Stimulated activated CD8-positive, alpha-beta memory T cell treated with anti-CD3 and anti-CD28 coated beads, Interleukin-4, amount 100 ng/mL, for 1 hour (primary cell): Measurements from ENCODE around the gene DBX1.
"Not testable (repeated sequence)": the region's sequence is repeated elsewhere in the genome, so short reads cannot be mapped to it uniquely, and the experiment has no call there.

ENCODE experiments used
- DNase-seq, 2 donors: peaks; one replicate each; pipeline ENCODE4 v3.0.0-alpha.2; 2020; ENCODE audit warnings: low read depth in 2 of 2, low spot score in 1 of 2

DBX1 gene

DNA sequence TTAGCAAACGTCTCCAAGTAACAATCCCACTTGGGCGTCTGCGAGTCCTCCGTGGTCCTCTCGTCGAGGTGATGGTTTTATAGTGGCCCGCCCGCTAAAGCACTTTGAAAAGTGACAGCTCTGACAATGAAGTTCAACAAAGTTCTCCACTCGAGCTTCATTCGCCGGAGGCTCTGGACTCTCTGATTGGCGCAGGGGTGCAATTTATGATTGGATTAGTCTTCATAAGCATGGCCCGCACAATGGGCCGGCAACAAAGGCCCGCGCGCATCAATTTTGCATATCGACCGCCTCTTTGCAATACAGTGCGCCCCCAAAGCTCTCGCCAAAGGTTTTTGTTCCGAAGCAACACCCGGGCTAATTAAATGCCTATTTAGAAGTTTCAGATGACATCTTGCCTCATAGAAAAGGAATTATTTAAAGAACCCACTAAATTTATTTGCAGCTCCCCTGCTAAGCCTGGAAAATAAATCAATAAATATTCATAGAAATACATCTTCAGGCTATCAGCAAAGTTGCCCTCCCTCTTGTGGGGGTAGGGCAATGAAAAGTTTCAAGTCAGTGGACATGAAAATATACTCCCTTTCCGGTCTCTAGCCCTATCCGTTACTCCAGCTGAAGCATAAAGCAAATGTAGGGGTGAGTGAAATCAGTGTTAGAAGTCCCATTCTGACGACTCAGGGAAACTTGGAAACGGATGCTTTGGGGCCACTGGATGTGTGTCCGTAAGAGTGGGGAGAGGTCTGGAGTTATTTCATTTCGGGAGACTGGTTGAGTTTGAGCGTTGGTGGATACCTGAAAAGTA, at the start of gene DBX1:
DBX1 (minus strand) TSS at position 51 of the 805 bp plus-strand sequence. CDS start 151 bp downstream, outside the sequence.
- DNase-seq, result no peak

GRCh38 chr11:20208622-20209111, 48.4 kb upstream of the DBX1 start:
- no peak for DNase-seq

GRCh38 chr11:20207781-20208621, 47.7 kb upstream of the DBX1 start:
- no peak for DNase-seq

DNA sequence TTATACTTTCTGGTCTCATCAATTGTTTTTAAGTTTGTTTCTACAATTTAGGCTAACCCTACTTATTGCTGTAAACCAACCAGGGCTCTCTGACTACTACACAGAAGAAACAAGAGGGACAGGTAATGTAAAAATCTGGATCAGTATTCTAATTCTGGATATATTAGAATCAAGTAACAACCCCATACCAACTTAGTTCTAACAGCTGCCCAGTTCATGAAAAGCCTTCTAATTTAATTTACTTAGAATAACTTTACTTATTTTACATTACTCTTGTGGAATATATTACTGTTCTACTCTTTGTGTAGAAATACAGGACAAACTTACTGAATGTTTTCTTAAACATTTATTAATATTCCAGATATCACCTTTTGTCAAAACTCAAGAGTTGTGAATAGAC, 45.5 kb upstream of the DBX1 start:
- DNase-seq, result no peak

- DNase-seq, result no peak
Observed at GRCh38 chr11:20204681-20205080, 44.4 kb upstream of the DBX1 start.

DNA sequence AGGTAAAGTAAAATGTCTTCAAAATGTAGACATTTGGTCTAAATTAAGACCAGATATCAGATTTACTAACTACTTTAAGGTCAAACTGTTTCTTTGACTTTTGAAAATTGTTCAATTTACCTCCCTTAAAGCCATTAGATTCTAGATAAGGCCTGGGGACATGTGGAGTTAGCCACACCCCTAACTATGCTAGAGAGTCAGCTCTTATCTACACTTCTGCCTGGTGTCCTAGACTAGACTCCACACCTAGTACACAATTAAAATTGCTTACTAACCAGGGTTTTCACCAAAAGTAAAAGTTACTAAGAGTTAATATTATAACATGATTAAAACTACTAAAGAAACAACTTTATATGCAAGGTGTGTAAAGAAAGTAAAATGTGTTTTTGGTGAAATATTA, 43.6 kb upstream of the DBX1 start:
- no peak for DNase-seq

- no peak for DNase-seq
Observed at GRCh38 chr11:20201231-20201630, 41.0 kb upstream of the DBX1 start.

DNA sequence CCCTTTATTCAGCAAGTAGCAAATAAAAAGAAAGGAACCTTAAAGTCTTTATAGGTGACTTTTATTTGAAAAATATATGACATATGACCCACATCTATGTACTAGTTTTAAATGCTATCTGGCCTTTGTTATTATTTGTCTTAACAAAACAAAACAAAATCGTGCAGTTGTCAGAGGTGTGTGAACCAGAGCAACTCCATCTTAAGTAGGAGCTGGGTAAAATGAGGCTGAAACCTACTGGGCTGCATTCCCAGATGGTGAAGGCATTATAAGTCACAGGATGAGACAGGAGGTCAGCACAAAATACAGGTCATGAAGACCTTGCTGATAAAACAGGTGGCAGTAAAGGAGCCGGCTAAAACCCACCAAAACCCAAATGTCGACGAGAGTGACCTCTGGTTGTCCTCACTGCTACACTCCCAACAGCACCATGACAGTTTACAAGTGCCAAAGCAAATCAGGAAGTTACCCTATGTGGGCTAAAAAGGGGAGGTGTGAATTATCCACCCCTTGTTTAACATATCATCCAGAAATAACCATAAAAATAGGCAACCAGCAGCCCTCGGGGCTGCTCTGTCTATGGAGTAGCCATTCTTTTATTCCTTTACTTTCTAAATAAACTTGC, 40.2 kb upstream of the DBX1 start:
- not testable (repeated sequence) for DNase-seq

GRCh38 chr11:20197881-20198280, 37.6 kb upstream of the DBX1 start:
- DNase-seq, result no peak

DNA sequence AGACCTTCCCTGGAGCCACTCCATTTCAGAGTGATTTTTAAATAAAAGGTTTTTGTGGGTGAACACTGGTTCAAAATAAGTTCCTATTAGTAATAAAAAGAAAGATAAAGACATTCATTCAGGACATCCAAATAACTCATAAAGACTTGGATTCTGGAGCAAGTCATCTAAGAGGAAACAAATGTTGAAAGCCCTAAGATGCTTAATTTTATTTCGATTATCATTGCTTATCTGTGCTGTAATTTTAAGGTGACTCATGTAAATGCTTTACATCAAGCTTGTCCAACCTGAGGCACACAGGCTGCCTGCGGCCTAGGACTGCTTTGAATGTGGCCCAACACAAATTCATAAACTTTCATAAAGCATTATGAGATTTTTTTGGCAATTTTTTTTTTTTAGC, 34.2 kb upstream of the DBX1 start:
- DNase-seq, result no peak

GRCh38 chr11:20193307-20193706, 33.0 kb upstream of the DBX1 start:
- DNase-seq, result no peak

GRCh38 chr11:20192641-20193040, 32.4 kb upstream of the DBX1 start:
- no peak for DNase-seq

- no peak for DNase-seq
Observed at GRCh38 chr11:20192151-20192550, 31.9 kb upstream of the DBX1 start.

DNA sequence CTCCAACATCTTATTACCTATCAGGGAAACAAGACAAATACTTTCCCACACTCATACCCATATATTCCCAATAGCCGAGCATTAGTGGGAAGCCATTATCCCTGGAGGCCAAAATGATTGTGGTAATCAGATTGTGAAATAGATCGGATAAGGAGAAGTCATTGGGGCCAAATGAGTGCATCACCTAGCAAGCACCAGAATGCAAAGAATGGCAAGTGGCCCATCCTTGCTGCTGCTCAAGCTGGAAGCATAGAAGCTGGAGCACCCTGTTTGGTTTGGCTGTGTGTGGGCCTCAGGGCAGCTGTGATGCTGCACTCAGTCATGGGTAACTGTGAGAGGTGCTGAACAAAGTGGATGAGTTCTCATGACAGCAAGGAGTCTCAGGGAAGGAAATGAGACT, 18.7 kb upstream of the DBX1 start:
- DNase-seq, result no peak

GRCh38 chr11:20177136-20177535, 16.9 kb upstream of the DBX1 start:
- DNase-seq, result no peak

- DNase-seq, result no peak
Observed at GRCh38 chr11:20172721-20173447, 12.6 kb upstream of the DBX1 start.

DNA sequence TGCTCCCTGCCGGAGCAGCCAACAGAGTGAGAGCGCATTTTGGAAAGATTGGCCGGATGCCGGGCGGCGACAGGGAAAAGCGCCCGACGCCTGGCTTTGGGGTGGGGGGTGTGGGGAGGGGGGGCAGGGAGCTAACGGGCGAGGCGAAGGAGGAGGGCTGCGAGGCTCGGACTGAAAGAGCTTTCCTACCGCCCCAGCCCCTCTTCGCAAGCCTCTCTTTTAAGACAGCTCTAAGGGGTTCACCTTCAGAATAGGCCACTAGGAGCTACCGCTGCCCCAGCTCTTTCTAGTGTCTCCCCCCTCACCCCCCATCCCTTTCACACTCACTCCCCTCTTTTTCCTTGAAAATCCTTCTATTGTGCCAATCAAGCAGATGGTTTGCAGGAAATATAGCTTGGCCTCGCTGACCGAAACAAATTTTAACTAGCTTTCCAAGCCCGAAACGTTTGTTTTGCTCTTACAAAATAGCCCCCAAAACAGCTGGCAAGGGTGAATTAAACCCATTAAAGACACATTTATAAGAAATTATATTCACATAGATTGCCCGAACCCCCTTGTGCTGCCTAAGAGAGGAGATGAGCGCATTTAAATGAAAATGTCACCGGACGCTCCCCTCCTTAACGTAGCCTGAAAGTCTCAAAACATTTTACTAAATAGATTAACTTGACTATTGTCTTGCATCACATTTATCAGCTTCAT, 3.7 kb upstream of the DBX1 start:
- DNase-seq, result no peak

DNA sequence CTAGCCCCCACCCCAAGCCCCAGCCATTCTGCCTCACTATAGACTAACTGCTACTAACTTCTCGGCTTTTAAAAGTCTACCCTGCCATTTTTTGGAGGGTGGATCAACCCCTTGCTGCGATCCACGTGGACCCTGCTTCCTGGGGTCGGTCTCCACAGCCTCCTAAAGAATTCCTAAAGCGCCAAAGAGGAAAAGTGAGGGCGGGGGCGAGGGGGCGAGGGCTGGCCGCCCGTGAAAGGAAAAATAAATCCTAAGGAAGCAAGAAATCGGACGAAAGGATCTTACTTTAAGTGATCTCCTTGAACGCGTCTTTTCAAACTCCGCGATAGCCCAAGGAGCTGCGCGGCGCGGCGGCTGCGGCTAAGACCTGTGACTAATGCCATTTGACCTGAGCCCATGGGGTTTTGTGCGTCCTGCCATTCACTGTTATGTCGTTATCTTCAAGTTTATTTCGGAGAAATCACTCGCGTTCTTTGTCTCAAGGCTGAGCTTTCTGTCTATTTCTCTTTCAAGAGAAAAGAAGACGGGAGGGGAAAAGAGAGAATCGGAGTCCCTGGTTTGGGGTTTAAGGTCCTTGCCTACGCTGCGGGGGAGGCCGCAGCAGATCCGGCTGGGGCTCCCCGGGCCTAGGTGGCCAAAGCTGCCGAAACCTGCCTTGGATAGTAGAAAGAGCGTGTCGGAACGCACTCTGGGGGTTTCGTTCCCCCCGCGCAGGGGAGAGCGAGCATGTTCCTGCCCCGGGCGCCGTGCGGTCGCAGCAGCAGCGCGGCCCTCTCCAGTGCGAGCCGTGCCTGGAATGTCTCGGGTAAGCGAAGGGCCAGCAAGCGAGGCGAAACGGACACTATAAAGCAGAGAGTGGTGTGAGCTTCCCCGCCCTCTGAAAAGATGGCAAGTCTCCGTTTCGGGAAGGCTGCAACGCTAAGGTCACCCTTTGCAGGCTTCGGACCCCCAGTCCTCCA, 2.8 kb upstream of the DBX1 start:
- DNase-seq, result no peak
